Right renal cortex interstitium (tissue), 3 donors: ENCODE measurements around the gene WDR86. TPM values are rescaled to one million over a fixed set of nuclear protein-coding genes. Genes with fewer than 3 reads are reported as not detected.
A peak's percentile ranks its signal among the peaks of the same experiment; 100 is the strongest.

Experiments used
- DNase-seq, 3 donors: peaks; one replicate each; pipeline ENCODE4 v3.0.0-alpha.2; 2013; ENCODE audit warnings: low read depth in 3 of 3, low spot score in 2 of 3
- polyA plus RNA-seq, 3 donors: library from polyadenylated mRNA; unstranded; fragments of 120-200 nt; gene quantifications; one replicate each; pipeline ENCODE4 v1.2.1, GENCODE V29; 2013; ENCODE audit not compliant: insufficient read length in 3 of 3

WDR86 gene
- polyA plus RNA-seq, 3 donors: 20.4 to 23.6 (median 21.1) TPM

DNA sequence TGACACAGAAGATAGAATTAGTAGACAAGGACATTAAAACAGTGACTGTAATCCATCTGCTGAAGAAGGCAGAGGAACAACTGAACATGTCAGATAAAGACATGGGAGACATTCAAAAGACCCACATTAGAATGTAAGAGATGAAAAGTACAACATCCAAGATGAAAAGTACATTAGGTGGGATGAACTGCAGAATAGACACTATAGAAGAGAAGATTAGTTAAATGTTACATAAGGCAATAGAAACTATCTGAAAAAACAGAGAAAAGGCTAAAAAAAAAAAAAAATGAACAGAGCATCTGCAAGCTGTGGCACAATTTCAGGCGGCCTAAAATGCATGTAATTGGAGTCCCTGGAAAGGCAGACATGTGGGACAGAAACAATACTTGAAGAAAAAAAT lies 46.7 kb downstream of the WDR86 start:
- DNase-seq: no peak

DNA sequence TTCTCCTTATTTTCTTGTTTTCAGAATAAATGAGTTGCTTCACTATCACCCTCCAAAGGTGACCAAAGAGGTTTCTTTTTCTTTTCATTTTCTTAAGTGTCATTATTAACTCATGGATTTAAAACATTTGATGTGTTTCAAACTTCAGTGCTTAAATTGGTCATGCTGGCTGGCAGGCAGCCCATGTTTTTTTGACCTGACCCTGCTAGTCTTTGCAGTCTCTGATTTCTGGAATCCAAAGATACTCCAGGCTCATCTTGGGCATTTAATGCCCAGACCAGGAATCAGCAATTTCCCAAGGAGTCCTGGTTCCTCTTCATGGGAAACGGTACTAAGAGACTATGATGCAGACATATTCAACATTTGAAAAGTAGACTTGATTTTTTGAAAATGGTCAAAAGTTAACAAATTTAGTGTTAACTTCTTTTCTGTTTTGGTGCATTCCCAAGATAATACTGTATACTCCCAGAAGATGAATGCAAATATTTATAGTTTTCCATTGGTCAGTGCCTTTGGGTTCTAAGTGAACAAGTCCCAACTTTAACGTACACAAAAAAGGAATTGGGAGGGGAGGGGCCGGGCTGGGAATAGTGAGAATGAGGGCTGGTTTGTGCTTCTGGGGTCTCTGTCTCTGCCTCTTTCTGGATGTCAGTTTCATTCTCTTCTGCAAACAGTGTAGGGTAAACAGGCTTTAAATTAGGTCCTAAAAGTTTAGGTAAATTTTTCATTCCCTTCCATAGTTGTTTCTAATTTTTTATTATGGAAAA lies 48.5 kb downstream of the WDR86 start:
- DNase-seq: no peak

DNA sequence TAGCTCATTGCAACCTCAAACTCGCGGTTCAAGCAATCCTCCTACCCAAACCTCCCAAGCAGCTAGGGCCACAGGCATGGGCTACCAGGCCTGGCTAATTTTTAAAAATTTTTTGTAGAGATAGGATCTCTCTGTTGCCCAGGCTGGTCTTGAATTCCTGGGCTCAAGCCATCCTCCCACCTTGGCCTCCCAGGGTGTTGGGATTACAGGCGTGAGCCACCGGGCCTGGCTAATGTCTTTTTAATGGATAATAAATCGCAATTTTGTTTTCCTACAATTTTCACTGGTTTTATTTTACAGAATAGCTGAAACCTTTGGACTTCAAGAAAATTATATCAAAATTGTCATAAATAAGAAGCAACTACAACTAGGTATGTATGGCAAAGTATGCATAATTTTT lies 57.3 kb downstream of the WDR86 start:
- no peak for DNase-seq

DNA sequence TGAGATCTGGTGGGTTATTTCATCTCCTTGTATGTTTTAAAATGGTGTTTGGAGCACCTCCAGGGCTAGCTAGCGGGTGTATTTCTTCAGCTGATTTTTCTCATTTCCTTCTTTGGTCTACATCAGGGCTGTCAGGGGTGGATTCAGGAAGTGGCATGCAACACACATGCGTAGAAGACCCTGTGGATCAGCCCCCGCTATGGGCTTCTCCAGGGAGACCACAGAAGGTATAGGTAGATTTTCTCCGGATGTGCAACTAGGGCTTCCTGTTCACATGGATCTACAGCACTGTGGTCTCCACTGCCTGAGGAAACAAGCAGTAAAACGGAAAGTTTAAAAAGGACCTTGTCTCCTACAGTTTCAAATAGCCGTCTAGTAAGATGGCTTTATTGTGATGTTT lies 57.9 kb downstream of the WDR86 start:
- no peak for DNase-seq

- DNase-seq: no peak
These were observed 58.8 kb downstream of the WDR86 start for GRCh38 chr7:151351027-151351426.

GRCh38 chr7:151349507-151349853 lies 60.4 kb downstream of the WDR86 start:
- DNase-seq: no peak

GRCh38 chr7:151348970-151349369 lies 60.9 kb downstream of the WDR86 start:
- DNase-seq: no peak

DNA sequence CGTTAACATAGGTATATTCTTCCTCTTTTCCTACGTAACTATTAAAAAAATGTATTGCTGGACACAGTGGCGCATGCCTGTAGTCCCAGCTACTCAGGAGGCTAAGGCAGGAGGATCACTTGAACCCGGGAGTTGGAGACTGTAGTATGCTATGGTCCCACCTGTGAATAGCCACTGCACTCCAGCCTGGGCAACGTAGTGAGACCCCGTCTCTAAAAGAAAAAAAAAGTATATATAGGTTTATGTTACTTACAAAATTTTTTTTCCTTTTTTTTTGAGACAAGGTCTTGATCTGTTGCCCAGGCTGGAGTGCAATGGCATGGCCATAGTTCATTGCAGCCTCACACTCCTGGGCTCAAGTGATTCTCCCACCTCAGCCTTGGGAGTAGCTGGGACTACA lies 62.6 kb downstream of the WDR86 start:
- DNase-seq: no peak

GRCh38 chr7:151346470-151346769 lies 63.4 kb downstream of the WDR86 start:
- no peak for DNase-seq

DNA sequence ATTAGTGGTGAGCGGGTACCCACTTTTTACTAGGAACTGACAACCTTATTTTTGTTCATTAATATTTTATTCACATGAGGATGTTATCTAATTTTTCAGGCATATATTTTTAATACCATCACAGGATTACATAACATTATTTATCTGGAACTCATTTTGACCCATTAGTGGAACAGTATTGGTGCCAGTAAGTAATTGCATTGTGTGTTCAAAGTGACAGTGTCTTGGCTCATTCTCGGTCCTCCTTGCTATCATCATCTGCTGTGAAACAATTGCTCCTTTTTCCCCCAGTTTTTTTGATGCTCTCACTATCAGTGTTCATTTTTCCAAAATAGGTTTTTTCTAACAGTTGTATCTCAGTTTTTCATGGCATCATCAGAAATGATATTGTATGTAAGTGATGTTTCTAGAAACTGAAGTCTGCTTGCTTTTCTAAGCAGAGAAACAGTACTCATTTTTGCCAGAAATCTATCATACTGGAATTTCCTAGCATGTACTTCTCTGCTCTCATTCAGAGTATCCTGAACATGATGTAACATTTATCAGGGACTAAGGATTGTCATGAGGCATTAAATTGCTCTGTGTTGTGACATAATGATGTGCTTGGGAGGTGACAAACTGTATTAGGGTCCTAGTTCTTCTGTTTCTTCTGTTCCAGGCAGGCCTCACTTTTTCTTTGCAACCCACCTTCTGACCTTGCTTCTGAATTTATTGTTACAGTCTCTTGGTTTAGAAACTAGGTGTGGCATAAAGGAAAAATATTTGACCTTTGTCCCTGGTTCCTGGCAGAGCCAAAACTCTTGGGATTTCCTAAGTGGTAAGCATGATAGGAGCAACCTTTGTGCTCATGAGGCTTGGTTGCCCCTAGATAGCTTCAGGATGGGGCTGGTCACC lies 64.0 kb downstream of the WDR86 start:
- no peak for DNase-seq

DNA sequence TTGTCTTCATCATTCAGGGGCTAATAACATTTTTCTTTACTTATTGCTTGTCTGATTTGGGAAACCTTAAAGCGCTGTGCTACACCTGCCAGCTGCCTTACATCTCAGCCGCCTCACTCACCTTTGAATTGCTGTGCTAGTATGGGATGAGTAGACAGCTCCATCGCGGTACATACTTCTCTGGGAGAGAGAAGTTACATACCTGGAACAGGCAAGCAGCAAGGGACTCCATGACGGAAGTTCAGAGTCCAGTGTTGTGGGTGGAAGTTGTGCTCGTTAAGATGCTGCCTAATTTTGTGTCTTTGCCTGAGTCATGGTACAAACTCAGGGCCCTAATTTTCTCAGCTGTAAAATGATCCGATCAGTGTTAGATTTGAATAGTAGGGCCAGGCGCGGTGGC lies 66.3 kb downstream of the WDR86 start:
- DNase-seq: no peak

GRCh38 chr7:151342811-151343210 lies 67.0 kb downstream of the WDR86 start:
- no peak for DNase-seq

- DNase-seq: no peak
These were observed 67.7 kb downstream of the WDR86 start for GRCh38 chr7:151342102-151342646.

- DNase-seq: peak; percentile 54 to 63 (median 63)
These were observed 68.3 kb downstream of the WDR86 start, which contains the start of gene NUB1 for GRCh38 chr7:151341357-151342101. Gene NUB1, plus strand, starts transcription at chr7:151341812. Its CDS starts 3,538 bp downstream, at chr7:151345350.

DNA sequence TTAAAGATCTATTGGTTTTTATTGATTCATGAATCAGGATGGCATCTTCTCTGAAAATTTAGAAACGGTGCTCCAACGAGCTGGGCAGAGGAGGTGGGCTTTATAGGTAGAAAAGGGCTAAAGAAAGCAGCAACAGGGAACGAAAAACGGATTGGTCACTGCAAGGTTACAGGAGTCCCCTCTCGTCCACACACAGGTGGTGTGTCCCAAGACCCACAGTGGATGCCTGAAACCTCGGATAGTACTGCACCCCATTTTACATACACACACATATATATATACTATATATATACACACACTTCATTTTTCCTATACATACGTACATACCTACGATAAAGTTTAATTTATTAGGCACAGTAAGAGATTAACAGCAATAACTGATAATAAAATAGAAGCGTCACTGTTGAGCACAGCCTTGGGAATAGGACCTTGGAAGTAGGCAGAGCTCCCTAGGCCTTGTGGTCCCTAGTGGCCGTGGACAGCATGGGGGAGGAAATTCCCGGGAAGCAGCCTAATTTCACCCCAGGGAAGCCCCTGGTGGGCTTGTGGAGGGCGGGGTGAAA lies 69.0 kb downstream of the WDR86 start:
- DNase-seq: no peak

GRCh38 chr7:151339651-151340382 lies 70.0 kb downstream of the WDR86 start:
- no peak for DNase-seq

- DNase-seq: no peak
These were observed 71.0 kb downstream of the WDR86 start for GRCh38 chr7:151338809-151339208.

DNA sequence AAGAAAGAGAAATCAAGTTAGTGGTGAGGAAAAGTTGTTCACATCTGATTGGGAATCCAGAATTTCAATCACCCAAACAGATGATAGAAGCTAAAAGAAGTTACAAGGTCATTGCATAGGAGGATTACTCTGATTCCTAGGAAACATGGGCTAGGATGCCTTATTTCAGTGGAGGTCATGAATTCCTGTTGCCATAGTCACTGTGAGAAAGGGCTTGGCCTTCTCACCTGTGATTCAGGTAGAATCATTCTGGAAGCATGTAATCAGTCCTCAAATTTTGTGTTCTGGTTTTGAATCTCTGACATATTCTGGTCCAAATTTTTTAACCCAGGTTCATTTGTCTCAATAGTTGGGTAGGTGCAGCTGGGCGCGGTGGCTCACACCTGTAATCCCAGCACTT lies 72.5 kb downstream of the WDR86 start:
- no peak for DNase-seq

DNA sequence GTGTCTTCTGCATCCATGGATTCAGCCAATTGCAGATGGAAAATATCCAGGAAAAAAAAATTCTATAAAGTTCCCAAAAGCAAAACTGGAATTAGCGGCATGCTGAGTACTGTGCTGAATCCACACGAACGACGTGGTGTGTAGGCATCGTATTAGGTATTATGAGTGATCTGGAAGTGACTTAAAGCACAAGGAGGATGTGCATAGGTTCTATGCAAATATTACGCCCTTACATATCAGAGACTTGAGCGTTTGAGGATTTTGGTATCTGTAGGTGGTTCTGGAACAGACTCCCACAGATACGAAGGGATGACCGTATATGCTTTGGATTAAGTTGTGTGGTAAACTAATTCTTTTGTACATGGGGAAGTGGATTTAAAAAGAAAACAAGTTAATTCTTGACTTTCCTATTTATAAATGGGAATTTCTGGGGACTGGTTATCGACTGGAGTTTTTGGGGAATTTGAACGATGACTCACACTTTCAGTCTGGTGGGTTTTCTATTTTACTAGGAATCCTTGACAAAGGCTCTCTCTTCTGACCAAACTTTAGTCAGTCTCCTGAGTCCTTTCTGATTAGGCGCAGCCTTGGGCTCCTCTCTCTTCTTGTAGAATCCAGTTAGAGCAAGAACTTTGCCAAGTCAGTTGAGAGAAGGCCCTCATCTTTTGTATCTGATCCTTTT lies 73.7 kb downstream of the WDR86 start:
- DNase-seq: no peak

- no peak for DNase-seq
These were observed 75.2 kb downstream of the WDR86 start for GRCh38 chr7:151334628-151335027.
